H1 (cell line): Measurements from ENCODE around the gene LY6G5B.

Source experiments
- CREB1 ChIP-seq: IDR thresholded peaks from 2 replicates; pipeline ENCODE4 v1.6.1; 2012; ENCODE audit warnings: inconsistent platforms
- EGR1 ChIP-seq: IDR thresholded peaks from 2 replicates; pipeline ENCODE4 v1.6.1; 2011; ENCODE audit warnings: low read depth, low read length, borderline replicate concordance
- EP300 ChIP-seq, 2 experiments: IDR thresholded peaks; 1 replicate in 1 of 2; 2 replicates in 1 of 2; pipeline ENCODE4 v1.6.1; 2011 to 2012; ENCODE audit warnings: low read depth in 2 of 2, low read length in 2 of 2, mild to moderate bottlenecking in 2 of 2, borderline replicate concordance in 1 of 2, inconsistent platforms in 1 of 2, moderate library complexity in 1 of 2
- MAX ChIP-seq: IDR thresholded peaks from 2 replicates; pipeline ENCODE4 v1.6.1; 2012; ENCODE audit warnings: inconsistent platforms
- POLR2A ChIP-seq, 2 experiments: IDR thresholded peaks; 1 replicate in 1 of 2; 2 replicates in 1 of 2; pipeline ENCODE4 v1.6.1; 2011; ENCODE audit warnings: low read depth in 2 of 2, low read length in 2 of 2, mild to moderate bottlenecking in 2 of 2; ENCODE audit errors: control extremely low read depth in 1 of 2
- USF2 ChIP-seq: IDR thresholded peaks from 2 replicates; pipeline ENCODE4 v1.6.1; 2011; ENCODE audit warnings: low read length, improper control_type of control experiment

DNA sequence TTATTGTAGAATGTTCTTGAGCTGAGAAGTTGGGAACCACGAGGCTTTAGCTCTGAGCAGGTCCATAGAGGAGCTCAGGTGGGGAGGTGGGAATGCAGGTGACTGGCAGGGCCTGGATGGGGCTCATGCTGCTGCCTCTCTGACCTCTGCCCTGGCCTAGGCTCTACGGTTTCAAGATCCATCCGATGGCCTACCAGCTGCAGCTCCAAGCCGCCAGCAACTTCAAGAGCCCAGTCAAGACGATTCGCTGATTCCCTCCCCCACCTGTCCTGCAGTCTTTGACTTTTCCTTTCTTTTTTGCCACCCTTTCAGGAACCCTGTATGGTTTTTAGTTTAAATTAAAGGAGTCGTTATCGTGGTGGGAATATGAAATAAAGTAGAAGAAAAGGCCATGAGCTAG lies at the start of gene LY6G5B:
- TF ChIP-seq EGR1 (no peak), USF2 (no peak), POLR2A (IDR thresholded peaks at IDR 0.05; ENCODE audit: control extremely low read depth in 1 of 2, low read depth in 2 of 2, low read length in 2 of 2) (no peak), MAX (no peak), EP300 (IDR thresholded peaks at IDR 0.05; ENCODE audit: borderline replicate concordance in 1 of 2, low read depth in 2 of 2, low read length in 2 of 2) (no peak), CREB1 (no peak)
